IMR-90 (cell line): ENCODE data around the gene TMEM63A. TPM values are rescaled to one million over a fixed set of nuclear protein-coding genes. Genes with fewer than 3 reads are reported as not detected.

Experiments
- ATAC-seq: fragments of 200-7000 bp; cut with Tn5 transposase; 2 replicates; pipeline ENCODE4 v1.9.1; 2020; ENCODE audit warnings: low read depth, mild to moderate bottlenecking, moderate library complexity
- BruUV-seq: library from RNA; stranded (reverse); fragments of 400-500 nt; replicated peaks from 2 replicates; lab custom pipeline; 2021; lab: Mats Ljungman, UMichigan
- CTCF ChIA-PET: fragments of 300-600 bp; formaldehyde crosslinking; extraction: SDS; loops from one replicate; lab custom pipeline; 2021; ENCODE audit warnings: antibody characterized with exemption; lab: Yijun Ruan, JAX
- POLR2A ChIA-PET: fragments of 300-600 bp; sonication (Branson Sonifier 250); formaldehyde crosslinking; loops from one replicate; lab custom pipeline; 2022; ENCODE audit warnings: antibody characterized with exemption; ENCODE audit not compliant: unreplicated experiment; lab: Charles Lee
- DNase-seq: peaks from one replicate; pipeline ENCODE4 v3.0.0; 2013
- H2AFZ ChIP-seq: replicated peaks from 2 replicates; pipeline ENCODE3; 2013; ENCODE audit warnings: low read length, mild to moderate bottlenecking; ENCODE audit not compliant: poor library complexity
- H2AK5ac ChIP-seq: 2 replicates; pipeline ENCODE4 v1.6.1; 2013; ENCODE audit warnings: low read depth, low read length, inconsistent platforms
- H2AK9ac ChIP-seq: replicated peaks from 2 replicates; pipeline ENCODE3; 2013; ENCODE audit warnings: mild to moderate bottlenecking, low read depth, low read length, moderate library complexity; ENCODE audit not compliant: poor library complexity
- H2BK120ac ChIP-seq: 2 replicates; pipeline ENCODE4 v1.6.1; 2013; ENCODE audit warnings: low read depth, low read length, inconsistent platforms
- H2BK15ac ChIP-seq: 3 replicates; pipeline ENCODE4 v1.6.1; 2013; ENCODE audit warnings: low read depth, low read length, inconsistent platforms
- H2BK20ac ChIP-seq: 2 replicates; pipeline ENCODE4 v1.6.1; 2013; ENCODE audit warnings: low read depth, mild to moderate bottlenecking, inconsistent platforms, low read length, moderate library complexity
- H2BK5ac ChIP-seq: 2 replicates; pipeline ENCODE4 v1.6.1; 2013; ENCODE audit warnings: mild to moderate bottlenecking, low read depth, low read length, inconsistent platforms; ENCODE audit not compliant: poor library complexity, severe bottlenecking
- H3K14ac ChIP-seq: replicated peaks from 2 replicates; pipeline ENCODE4 v1.6.1; 2013; ENCODE audit warnings: low read depth, low read length, inconsistent platforms
- H3K18ac ChIP-seq: 2 replicates; pipeline ENCODE4 v1.6.1; 2013; ENCODE audit warnings: low read depth, low read length, control low read depth
- H3K23ac ChIP-seq: 2 replicates; pipeline ENCODE4 v1.6.1; 2013; ENCODE audit warnings: low read depth, low read length, inconsistent platforms
- H3K27ac ChIP-seq: 2 replicates; pipeline ENCODE4 v1.5.1; 2013; ENCODE audit warnings: mild to moderate bottlenecking, control low read depth, low read length; ENCODE audit not compliant: insufficient read depth
- H3K27me3 ChIP-seq: 2 replicates; pipeline ENCODE4 v1.6.1; 2013; ENCODE audit warnings: low read length; ENCODE audit not compliant: control insufficient read depth, insufficient read depth
- H3K36me3 ChIP-seq: 2 replicates; pipeline ENCODE4 v1.6.1; 2013; ENCODE audit warnings: low read length, mixed read lengths; ENCODE audit not compliant: control insufficient read depth, insufficient read depth
- H3K4ac ChIP-seq: 2 replicates; pipeline ENCODE4 v1.6.1; 2013; ENCODE audit warnings: low read depth, low read length, inconsistent platforms
- H3K4me1 ChIP-seq: 2 replicates; pipeline ENCODE4 v1.6.1; 2013; ENCODE audit warnings: low read length, mixed read lengths; ENCODE audit not compliant: control insufficient read depth, insufficient read depth
- H3K4me2 ChIP-seq: 2 replicates; pipeline ENCODE4 v1.6.1; 2013; ENCODE audit warnings: low read depth, mild to moderate bottlenecking, control low read depth, low read length, moderate library complexity
- H3K4me3 ChIP-seq: 2 replicates; pipeline ENCODE4 v1.5.1; 2013; ENCODE audit warnings: low read depth, mild to moderate bottlenecking, control low read depth, low read length, moderate library complexity; ENCODE audit not compliant: insufficient read depth
- H3K56ac ChIP-seq: 2 replicates; pipeline ENCODE4 v1.6.1; 2013; ENCODE audit warnings: low read length, inconsistent platforms; ENCODE audit not compliant: insufficient read depth; ENCODE audit errors: extremely low read depth
- H3K79me1 ChIP-seq, 2 experiments: 2 replicates each; pipeline ENCODE4 v1.6.1; 2013; ENCODE audit warnings: low read length in 2 of 2, inconsistent platforms in 1 of 2, low read depth in 1 of 2
- H3K9ac ChIP-seq: 2 replicates; pipeline ENCODE4 v1.6.1; 2013; ENCODE audit warnings: low read depth, low read length, control low read depth
- H3K9me1 ChIP-seq: 2 replicates; pipeline ENCODE4 v1.6.1; 2013; ENCODE audit warnings: low read length, inconsistent platforms; ENCODE audit not compliant: insufficient read depth
- H3K9me3 ChIP-seq: 2 replicates; pipeline ENCODE4 v1.6.1; 2013; ENCODE audit warnings: low read length; ENCODE audit not compliant: control insufficient read depth, insufficient read depth
- H4K20me1 ChIP-seq: 2 replicates; pipeline ENCODE4 v1.6.1; 2013; ENCODE audit warnings: low read length, inconsistent platforms; ENCODE audit not compliant: insufficient read depth
- H4K5ac ChIP-seq: 2 replicates; pipeline ENCODE4 v1.6.1; 2013; ENCODE audit warnings: mild to moderate bottlenecking, low read depth, low read length, control low read depth
- H4K8ac ChIP-seq, 2 experiments: 2 replicates each; pipeline ENCODE4 v1.6.1; 2013; ENCODE audit warnings: low read depth in 2 of 2, low read length in 2 of 2, control low read depth in 1 of 2, inconsistent platforms in 1 of 2
- H4K91ac ChIP-seq: 2 replicates; pipeline ENCODE4 v1.6.1; 2013; ENCODE audit warnings: low read depth, low read length, inconsistent platforms; ENCODE audit not compliant: insufficient read depth
- CEBPB ChIP-seq: IDR thresholded peaks from 2 replicates; pipeline ENCODE4 v1.6.1; 2012; ENCODE audit warnings: low read depth, low read length, improper control_type of control experiment
- CHD1 ChIP-seq: IDR thresholded peaks from 2 replicates; pipeline ENCODE4 v1.6.1; 2012; ENCODE audit warnings: low read depth, low read length, improper control_type of control experiment
- MAFK ChIP-seq: IDR thresholded peaks from 2 replicates; pipeline ENCODE4 v1.6.1; 2012; ENCODE audit warnings: low read depth, low read length, improper control_type of control experiment
- SMC3 ChIP-seq: fragments of 150-350 bp; IDR thresholded peaks from 2 replicates; pipeline ENCODE4 v1.6.1; 2016; ENCODE audit warnings: low read depth, mild to moderate bottlenecking, antibody characterized with exemption, low read length, moderate library complexity
- WGBS, 2 experiments: methylation state at CpG; one replicate each; pipeline versions ENCODE4 v1.1.5 to v1.1.7; 2013; ENCODE audit warnings: missing lambda C conversion rate in 2 of 2; ENCODE audit not compliant: insufficient read length in 1 of 2; ENCODE audit errors: extremely low coverage in 2 of 2; 5-methylcytosine and 5-hydroxymethylcytosine counted together
- dilution Hi-C: fragments of 300-500 bp; cut with HindIII; formaldehyde crosslinking; loops from one replicate; pipeline ENCODE4 v1.14.3; 2018; ENCODE audit warnings: low sequenced_read_pairs; ENCODE audit not compliant: unreplicated experiment
- in situ Hi-C: fragments of 300-500 bp; cut with MboI; formaldehyde crosslinking; loops from 3 replicates; pipeline ENCODE4 v1.14.3; 2019; ENCODE audit warnings: low sequenced_read_pairs, inconsistent platforms, mixed read lengths
- intact Hi-C: fragments of 100-400 bp; cut with micrococcal nuclease; formaldehyde crosslinking; loops from 2 replicates; pipeline ENCODE4 v1.10.0; 2022
- polyA plus RNA-seq, 3 experiments: library from polyadenylated mRNA; depleted of rRNA; stranded (reverse); fragments of >200 nt; gene quantifications; 2 replicates each; pipeline ENCODE4 v1.2.3, GENCODE V29; 2012; ENCODE audit warnings: low replicate concordance in 1 of 3
- total RNA-seq: library from RNA; depleted of rRNA; stranded (reverse); fragments of >200 nt; gene quantifications from 2 replicates; pipeline ENCODE4 v1.2.3, GENCODE V29; 2012

Gene TMEM63A
- total and polyA plus RNA-seq, 2 of the 4 experiments (the other 2 are of a cell fraction) = 4.7 to 23.3 TPM

DNA sequence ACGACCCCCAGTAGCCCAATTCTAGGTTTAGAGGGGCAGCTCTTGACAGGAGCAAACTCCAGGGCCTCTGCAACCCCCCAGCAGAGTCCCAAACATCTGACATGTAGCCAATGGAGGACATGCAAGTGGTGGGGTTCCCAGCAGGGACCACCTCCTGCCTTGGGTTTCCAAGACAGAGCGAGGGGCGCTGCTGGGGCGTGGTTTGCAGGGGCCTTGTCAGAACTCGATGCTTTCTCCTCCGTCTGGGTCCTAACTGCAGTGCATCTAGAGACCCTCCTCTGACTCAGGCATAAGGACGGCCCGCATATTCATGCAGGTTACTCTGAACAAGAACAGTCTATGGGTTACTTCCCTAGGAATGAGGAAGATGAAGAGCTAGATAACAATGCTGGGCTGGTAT is 55.1 kb downstream of the TMEM63A start:
- H2AK5ac ChIP-seq = no peak overlapping the region
- 100% methylated on average over 1 of the region's 8 CpGs; no CpG with 5 or more reads in 1 of the 2 experiments for WGBS, 2 experiments
- dilution Hi-C loops (no loop called here), intact Hi-C loops (no loop called here), in situ Hi-C loops (no loop called here)
- CTCF ChIA-PET = no interaction called here
- no peak overlapping the region for H4K8ac ChIP-seq
- no peak overlapping the region for H3K56ac ChIP-seq
- no peak overlapping the region for H2BK20ac ChIP-seq
- H3K36me3 ChIP-seq = peaks cover 11% of the 10 kb centered on the region
- no peaks in the 10 kb centered on the region; the same call in 1 of the 2 replicates for H4K20me1 ChIP-seq
- H2BK120ac ChIP-seq = no peak overlapping the region
- H3K4me1 ChIP-seq = no peaks in the 10 kb centered on the region
- H3K27me3 ChIP-seq = no peaks in the 10 kb centered on the region
- H4K5ac ChIP-seq = no peak overlapping the region
- no peak overlapping the region for H3K4me2 ChIP-seq
- H3K79me1 ChIP-seq = no peaks in the 10 kb centered on the region
- H3K9me1 ChIP-seq = 0 out of 2 replicates have a peak, but pooled peaks cover 5% of the 10 kb centered on the region
- DNase-seq (no peak), ATAC-seq (no peak)
- BruUV-seq = no TSS peak
- POLR2A ChIA-PET = no interaction called here
- H2AK9ac ChIP-seq = no peak overlapping the region
- no peak overlapping the region for H3K14ac ChIP-seq
- no peak overlapping the region for H3K27ac ChIP-seq
- H3K23ac ChIP-seq = no peak overlapping the region
- H2BK15ac ChIP-seq = no peak overlapping the region
- H3K9ac ChIP-seq = no peak overlapping the region
- no peak overlapping the region for H2AFZ ChIP-seq
- no peaks in the 10 kb centered on the region for H3K9me3 ChIP-seq
- H3K4me3 ChIP-seq = no peak overlapping the region
- no peak overlapping the region for H2BK5ac ChIP-seq
- H3K4ac ChIP-seq = no peak overlapping the region
- no peak overlapping the region for H3K18ac ChIP-seq
- no peak overlapping the region for H4K91ac ChIP-seq
- TF ChIP-seq SMC3 (no peak), MAFK (no peak), CHD1 (no peak), CEBPB (no peak)
